Measurements from ENCODE around the gene SRGAP2B.
"Not testable (repeated sequence)": the region's sequence is repeated elsewhere in the genome, so short reads cannot be mapped to it uniquely, and the experiment has no call there.

DNA sequence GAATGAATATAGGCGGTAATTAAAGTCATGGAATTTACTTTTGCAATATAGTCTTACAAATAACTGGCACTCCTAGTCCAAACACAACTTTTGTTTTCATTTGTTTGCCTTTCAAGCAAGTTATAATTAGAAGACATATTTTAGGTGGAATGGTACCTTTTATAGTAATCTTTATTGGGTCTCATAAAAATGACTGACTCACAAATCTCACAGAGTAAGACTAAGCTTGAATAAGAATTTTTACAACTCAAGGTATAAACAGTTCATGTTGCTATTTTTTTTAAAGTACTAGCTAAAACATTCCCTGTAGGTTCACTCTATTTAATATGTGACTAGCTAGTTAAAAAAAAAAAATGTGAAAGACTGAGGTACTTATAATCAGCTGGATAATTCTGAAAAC, 6.6 kb upstream of the SRGAP2B start:
- TF ChIP-seq CBX5 (IDR thresholded peaks at IDR 0.05; ENCODE audit: low read depth); POLR2A (IDR thresholded peaks at IDR 0.05; ENCODE audit: low read depth, low read length); NR2C2 (IDR thresholded peaks at IDR 0.05; ENCODE audit: borderline replicate concordance, control insufficient read depth, insufficient read length, low read depth); BCL11A (IDR thresholded peaks at IDR 0.05; ENCODE audit: low read depth, low read length); ZNF274 (IDR thresholded peaks at IDR 0.05; ENCODE audit: insufficient read depth, insufficient read length); MEF2A (IDR thresholded peaks at IDR 0.05; ENCODE audit: insufficient read depth, low read depth, low read length): not testable (repeated sequence)
- TF ChIP-seq, protein P1, sequence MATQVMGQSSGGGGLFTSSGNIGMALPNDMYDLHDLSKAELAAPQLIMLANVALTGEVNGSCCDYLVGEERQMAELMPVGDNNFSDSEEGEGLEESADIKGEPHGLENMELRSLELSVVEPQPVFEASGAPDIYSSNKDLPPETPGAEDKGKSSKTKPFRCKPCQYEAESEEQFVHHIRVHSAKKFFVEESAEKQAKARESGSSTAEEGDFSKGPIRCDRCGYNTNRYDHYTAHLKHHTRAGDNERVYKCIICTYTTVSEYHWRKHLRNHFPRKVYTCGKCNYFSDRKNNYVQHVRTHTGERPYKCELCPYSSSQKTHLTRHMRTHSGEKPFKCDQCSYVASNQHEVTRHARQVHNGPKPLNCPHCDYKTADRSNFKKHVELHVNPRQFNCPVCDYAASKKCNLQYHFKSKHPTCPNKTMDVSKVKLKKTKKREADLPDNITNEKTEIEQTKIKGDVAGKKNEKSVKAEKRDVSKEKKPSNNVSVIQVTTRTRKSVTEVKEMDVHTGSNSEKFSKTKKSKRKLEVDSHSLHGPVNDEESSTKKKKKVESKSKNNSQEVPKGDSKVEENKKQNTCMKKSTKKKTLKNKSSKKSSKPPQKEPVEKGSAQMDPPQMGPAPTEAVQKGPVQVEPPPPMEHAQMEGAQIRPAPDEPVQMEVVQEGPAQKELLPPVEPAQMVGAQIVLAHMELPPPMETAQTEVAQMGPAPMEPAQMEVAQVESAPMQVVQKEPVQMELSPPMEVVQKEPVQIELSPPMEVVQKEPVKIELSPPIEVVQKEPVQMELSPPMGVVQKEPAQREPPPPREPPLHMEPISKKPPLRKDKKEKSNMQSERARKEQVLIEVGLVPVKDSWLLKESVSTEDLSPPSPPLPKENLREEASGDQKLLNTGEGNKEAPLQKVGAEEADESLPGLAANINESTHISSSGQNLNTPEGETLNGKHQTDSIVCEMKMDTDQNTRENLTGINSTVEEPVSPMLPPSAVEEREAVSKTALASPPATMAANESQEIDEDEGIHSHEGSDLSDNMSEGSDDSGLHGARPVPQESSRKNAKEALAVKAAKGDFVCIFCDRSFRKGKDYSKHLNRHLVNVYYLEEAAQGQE (IDR thresholded peaks at IDR 0.05; ENCODE audit: low read depth, low read length), result not testable (repeated sequence)
- TF ChIP-seq, protein P2, sequence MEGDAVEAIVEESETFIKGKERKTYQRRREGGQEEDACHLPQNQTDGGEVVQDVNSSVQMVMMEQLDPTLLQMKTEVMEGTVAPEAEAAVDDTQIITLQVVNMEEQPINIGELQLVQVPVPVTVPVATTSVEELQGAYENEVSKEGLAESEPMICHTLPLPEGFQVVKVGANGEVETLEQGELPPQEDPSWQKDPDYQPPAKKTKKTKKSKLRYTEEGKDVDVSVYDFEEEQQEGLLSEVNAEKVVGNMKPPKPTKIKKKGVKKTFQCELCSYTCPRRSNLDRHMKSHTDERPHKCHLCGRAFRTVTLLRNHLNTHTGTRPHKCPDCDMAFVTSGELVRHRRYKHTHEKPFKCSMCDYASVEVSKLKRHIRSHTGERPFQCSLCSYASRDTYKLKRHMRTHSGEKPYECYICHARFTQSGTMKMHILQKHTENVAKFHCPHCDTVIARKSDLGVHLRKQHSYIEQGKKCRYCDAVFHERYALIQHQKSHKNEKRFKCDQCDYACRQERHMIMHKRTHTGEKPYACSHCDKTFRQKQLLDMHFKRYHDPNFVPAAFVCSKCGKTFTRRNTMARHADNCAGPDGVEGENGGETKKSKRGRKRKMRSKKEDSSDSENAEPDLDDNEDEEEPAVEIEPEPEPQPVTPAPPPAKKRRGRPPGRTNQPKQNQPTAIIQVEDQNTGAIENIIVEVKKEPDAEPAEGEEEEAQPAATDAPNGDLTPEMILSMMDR (IDR thresholded peaks at IDR 0.05 in 2 of 3, conservative IDR thresholded peaks at IDR 0.05 in 1 of 3; ENCODE audit: control insufficient read depth in 2 of 3, extremely low read depth in 1 of 3, insufficient read depth in 1 of 3, low read depth in 3 of 3, low read length in 3 of 3), result not testable (repeated sequence)
- TF ChIP-seq, protein P3, sequence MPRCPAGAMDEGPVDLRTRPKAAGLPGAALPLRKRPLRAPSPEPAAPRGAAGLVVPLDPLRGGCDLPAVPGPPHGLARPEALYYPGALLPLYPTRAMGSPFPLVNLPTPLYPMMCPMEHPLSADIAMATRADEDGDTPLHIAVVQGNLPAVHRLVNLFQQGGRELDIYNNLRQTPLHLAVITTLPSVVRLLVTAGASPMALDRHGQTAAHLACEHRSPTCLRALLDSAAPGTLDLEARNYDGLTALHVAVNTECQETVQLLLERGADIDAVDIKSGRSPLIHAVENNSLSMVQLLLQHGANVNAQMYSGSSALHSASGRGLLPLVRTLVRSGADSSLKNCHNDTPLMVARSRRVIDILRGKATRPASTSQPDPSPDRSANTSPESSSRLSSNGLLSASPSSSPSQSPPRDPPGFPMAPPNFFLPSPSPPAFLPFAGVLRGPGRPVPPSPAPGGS (IDR thresholded peaks at IDR 0.05; ENCODE audit: borderline replicate concordance, insufficient read depth, low read depth, low read length, poor library complexity, severe bottlenecking), result not testable (repeated sequence)
- TF ChIP-seq, protein P4, sequence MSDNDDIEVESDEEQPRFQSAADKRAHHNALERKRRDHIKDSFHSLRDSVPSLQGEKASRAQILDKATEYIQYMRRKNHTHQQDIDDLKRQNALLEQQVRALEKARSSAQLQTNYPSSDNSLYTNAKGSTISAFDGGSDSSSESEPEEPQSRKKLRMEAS (IDR thresholded peaks at IDR 0.05; ENCODE audit: low read depth, low read length), result not testable (repeated sequence)

Data from GM12878 (cell line).